ENCODE results near the gene GDPD5. TPM values are rescaled to one million over a fixed set of nuclear protein-coding genes. Genes with fewer than 3 reads are reported as not detected.

Gene GDPD5
- polyA plus RNA-seq, 3 donors = 4.9 to 39.0 (median 7.6) TPM

DNA sequence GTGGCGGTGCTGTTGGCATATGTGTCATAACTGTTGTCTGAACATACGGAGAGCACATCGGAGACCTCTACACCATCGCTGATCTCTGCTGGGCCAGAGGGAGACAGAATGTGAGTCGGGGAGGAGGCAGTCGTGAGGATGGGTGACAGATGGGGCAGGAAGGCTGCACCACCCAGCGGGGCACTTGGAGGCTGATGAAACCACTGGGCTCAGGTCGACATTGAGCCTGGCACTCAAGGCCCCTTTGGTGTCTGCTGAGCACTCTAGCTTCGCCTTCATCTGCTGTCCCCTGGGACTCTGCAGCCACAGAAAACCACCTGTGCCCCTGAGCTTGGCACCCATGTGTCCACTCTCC is 90.2 kb downstream of the GDPD5 start:
- H3K36me3 ChIP-seq (replicated peaks in 1 of 2; ENCODE audit: control insufficient read depth in 1 of 2, insufficient read depth in 2 of 2, low read length in 2 of 2) = peaks cover 0 to 18% of the 10 kb centered on the region in 2 donors
- peaks cover 12% of the 10 kb centered on the region for H3K4me1 Mint-ChIP-seq
- no peak overlapping the region for H3K4me3 ChIP-seq (replicated peaks in 1 of 3; ENCODE audit: low read depth in 2 of 3, low read length in 3 of 3)
- no peak overlapping the region for H2AFZ ChIP-seq (ENCODE audit: insufficient read depth, low read depth, low read length, poor library complexity, severe bottlenecking)
- peaks cover 32 to 37% (median 35%) of the 10 kb centered on the region in 3 donors for H3K27me3 Mint-ChIP-seq (ENCODE audit: low read depth in 3 of 3)
- no peak overlapping the region for H3K27ac ChIP-seq (ENCODE audit: low read depth in 1 of 2, low read length in 2 of 2)
- DNase-seq = no peak
- peaks cover 0 to 11% of the 10 kb centered on the region in 2 donors for H3K9me3 ChIP-seq (replicated peaks in 1 of 2; ENCODE audit: control insufficient read depth in 1 of 2, insufficient read depth in 1 of 2, low read length in 2 of 2)
- H3K27ac Mint-ChIP-seq = no peak overlapping the region
- intact Hi-C loops (cut with micrococcal nuclease) = no loop called here
- no peaks in the 10 kb centered on the region for H3K79me2 ChIP-seq (ENCODE audit: insufficient read depth, low read length)
- WGBS (ENCODE audit: insufficient coverage) = 96% methylated on average over 9 of the region's 9 CpGs
- peaks cover 21 to 33% of the 10 kb centered on the region in 2 donors for H3K27me3 ChIP-seq (ENCODE audit: control insufficient read depth in 2 of 2, insufficient read depth in 2 of 2, low read length in 2 of 2)
- H4K20me1 ChIP-seq (ENCODE audit: insufficient read depth, low read length) = no peaks in the 10 kb centered on the region
- H3K4me3 Mint-ChIP-seq = no peak overlapping the region
- H3K9me3 Mint-ChIP-seq = peaks cover 1 to 8% (median 4%) of the 10 kb centered on the region in 7 donors
- H3K36me3 Mint-ChIP-seq = peaks cover 31 to 41% of the 10 kb centered on the region in 2 donors
- no peak for TF ChIP-seq CTCF (IDR thresholded peaks at IDR 0.05)
- H3K4me2 ChIP-seq (replicated peaks; ENCODE audit: extremely low read depth, low read length, poor library complexity, severe bottlenecking) = no peak overlapping the region
- no peak overlapping the region for H3K9ac ChIP-seq (ENCODE audit: insufficient read depth, low read length, poor library complexity, severe bottlenecking)
- H3K4me1 ChIP-seq (ENCODE audit: control insufficient read depth in 1 of 2, insufficient read depth in 2 of 2, low read length in 2 of 2) = peaks cover 5 to 15% of the 10 kb centered on the region in 2 donors

DNA sequence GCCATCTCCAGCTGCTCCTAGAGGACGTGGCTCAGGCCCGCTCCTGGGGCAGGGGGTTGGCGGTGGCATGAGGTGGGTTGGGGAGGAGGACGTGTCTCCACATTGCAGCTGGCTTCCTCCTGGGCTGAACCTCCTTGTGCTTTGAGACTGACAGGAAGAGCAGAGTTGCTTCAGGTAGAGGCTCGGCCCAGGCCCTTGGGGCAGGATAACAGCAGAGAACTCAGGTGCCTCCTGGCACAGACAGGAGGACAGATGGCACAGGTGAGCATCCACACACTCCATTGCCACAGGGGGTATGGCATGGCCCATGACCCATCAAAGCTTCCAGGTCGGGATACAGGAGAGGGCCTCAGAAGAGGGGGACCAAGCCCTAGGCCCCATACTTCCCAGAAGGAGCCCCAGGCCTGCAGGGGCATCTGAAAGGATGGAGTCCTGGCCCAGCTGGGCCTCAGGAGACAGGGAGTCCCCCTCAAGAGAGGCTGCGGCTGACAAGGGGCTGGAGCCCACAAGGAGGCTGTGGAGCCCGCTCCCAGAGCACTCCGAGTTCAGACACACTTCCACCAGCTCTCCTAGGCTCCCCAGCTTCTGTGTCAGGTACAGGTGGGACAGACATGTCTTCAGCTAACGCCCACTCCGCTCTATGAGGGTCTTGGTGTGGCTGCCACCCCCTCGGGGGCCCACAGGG is 90.7 kb downstream of the GDPD5 start:
- Mint-ChIP-seq H3K27me3 (ENCODE audit: low read depth in 3 of 3) (peaks cover 34 to 40% (median 37%) of the 10 kb centered on the region in 3 donors), H3K9me3 (peaks cover 2 to 9% (median 5%) of the 10 kb centered on the region in 7 donors), H3K27ac (no peak overlapping the region), H3K4me1 (peaks cover 14% of the 10 kb centered on the region), H3K36me3 (peaks cover 28 to 40% of the 10 kb centered on the region in 2 donors), H3K4me3 (no peak overlapping the region)
- Histone ChIP-seq H3K4me1 (ENCODE audit: control insufficient read depth in 1 of 2, insufficient read depth in 2 of 2, low read length in 2 of 2) (peaks cover 7 to 21% of the 10 kb centered on the region in 2 donors), H3K9ac (ENCODE audit: insufficient read depth, low read length, poor library complexity, severe bottlenecking) (no peak overlapping the region), H3K27me3 (ENCODE audit: control insufficient read depth in 2 of 2, insufficient read depth in 2 of 2, low read length in 2 of 2) (peaks cover 24 to 35% of the 10 kb centered on the region in 2 donors), H3K36me3 (replicated peaks in 1 of 2; ENCODE audit: control insufficient read depth in 1 of 2, insufficient read depth in 2 of 2, low read length in 2 of 2) (peaks cover 0 to 18% of the 10 kb centered on the region in 2 donors), H3K79me2 (ENCODE audit: insufficient read depth, low read length) (no peaks in the 10 kb centered on the region), H3K9me3 (replicated peaks in 1 of 2; ENCODE audit: control insufficient read depth in 1 of 2, insufficient read depth in 1 of 2, low read length in 2 of 2) (peaks cover 0 to 12% of the 10 kb centered on the region in 2 donors), H4K20me1 (ENCODE audit: insufficient read depth, low read length) (no peaks in the 10 kb centered on the region), H2AFZ (ENCODE audit: insufficient read depth, low read depth, low read length, poor library complexity, severe bottlenecking) (no peak overlapping the region), H3K27ac (ENCODE audit: low read depth in 1 of 2, low read length in 2 of 2) (no peak overlapping the region), H3K4me2 (replicated peaks; ENCODE audit: extremely low read depth, low read length, poor library complexity, severe bottlenecking) (no peak overlapping the region), H3K4me3 (replicated peaks in 1 of 3; ENCODE audit: low read depth in 2 of 3, low read length in 3 of 3) (no peak overlapping the region)
- 97% methylated on average over 12 of the region's 12 CpGs for WGBS (ENCODE audit: insufficient coverage)
- intact Hi-C loops (cut with micrococcal nuclease) = no loop called here
- DNase-seq = no peak
- TF ChIP-seq CTCF (IDR thresholded peaks at IDR 0.05) = no peak
